ENCODE results near the gene UGT3A2. TPM values are rescaled to one million over a fixed set of nuclear protein-coding genes. Genes with fewer than 3 reads are reported as not detected.

The UGT3A2 gene
- total RNA-seq, 1 experiment from 2014 or later: not detected

DNA sequence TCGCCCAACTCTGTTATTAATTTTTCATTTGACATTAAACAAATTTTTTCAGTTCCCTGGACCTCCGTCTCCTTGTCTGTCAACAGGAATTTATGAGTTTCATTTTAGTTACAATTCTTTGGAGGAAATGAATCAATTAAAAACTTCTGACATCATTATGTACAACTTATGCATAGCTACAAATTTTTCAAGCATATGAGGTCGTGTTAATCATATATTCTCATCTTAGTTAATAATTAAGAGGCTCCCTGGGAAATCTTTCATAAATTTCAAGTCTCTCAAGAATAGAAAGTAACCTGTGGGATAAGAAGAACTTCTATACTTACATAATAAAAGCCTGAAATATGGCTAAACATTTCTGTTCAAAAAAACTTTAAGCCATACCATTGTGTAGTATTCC is 78.9 kb downstream of the UGT3A2 start:
- POLR2A ChIA-PET: no interaction called here

More for the DNA sequence above, 78.9 kb downstream of the UGT3A2 start:
- Mint-ChIP-seq H3K27ac (ENCODE audit: low read depth, unreplicated experiment) (no peak overlapping the region), H3K27me3 (ENCODE audit: insufficient read depth, unreplicated experiment) (no peaks in the 10 kb centered on the region), H3K4me1 (ENCODE audit: insufficient read depth, unreplicated experiment) (no peaks in the 10 kb centered on the region), H3K36me3 (ENCODE audit: insufficient read depth, unreplicated experiment) (no peaks in the 10 kb centered on the region), H3K9me3 (ENCODE audit: unreplicated experiment) (no peaks in the 10 kb centered on the region), H3K4me3 (ENCODE audit: unreplicated experiment) (no peak overlapping the region)
- CTCF ChIA-PET: no interaction called here
- intact Hi-C loops (cut with micrococcal nuclease): no loop called here
- DNase-seq (ENCODE audit: unreplicated experiment): no peak
- TF ChIP-seq, protein P1, sequence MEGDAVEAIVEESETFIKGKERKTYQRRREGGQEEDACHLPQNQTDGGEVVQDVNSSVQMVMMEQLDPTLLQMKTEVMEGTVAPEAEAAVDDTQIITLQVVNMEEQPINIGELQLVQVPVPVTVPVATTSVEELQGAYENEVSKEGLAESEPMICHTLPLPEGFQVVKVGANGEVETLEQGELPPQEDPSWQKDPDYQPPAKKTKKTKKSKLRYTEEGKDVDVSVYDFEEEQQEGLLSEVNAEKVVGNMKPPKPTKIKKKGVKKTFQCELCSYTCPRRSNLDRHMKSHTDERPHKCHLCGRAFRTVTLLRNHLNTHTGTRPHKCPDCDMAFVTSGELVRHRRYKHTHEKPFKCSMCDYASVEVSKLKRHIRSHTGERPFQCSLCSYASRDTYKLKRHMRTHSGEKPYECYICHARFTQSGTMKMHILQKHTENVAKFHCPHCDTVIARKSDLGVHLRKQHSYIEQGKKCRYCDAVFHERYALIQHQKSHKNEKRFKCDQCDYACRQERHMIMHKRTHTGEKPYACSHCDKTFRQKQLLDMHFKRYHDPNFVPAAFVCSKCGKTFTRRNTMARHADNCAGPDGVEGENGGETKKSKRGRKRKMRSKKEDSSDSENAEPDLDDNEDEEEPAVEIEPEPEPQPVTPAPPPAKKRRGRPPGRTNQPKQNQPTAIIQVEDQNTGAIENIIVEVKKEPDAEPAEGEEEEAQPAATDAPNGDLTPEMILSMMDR (IDR thresholded peaks at IDR 0.05; ENCODE audit: unreplicated experiment): no peak
- BruUV-seq (replicated peaks): no TSS peak

Other genes starting within 250 kb of the UGT3A2 start
- gene IL7R, start 210.0 kb downstream of the UGT3A2 start, total RNA-seq (2022): 0.26 and 0.44 TPM in 2 replicates
- not detected in 2 replicates for gene CAPSL, start 128.3 kb downstream of the UGT3A2 start, total RNA-seq (2022)
- gene UGT3A1, start 75.5 kb downstream of the UGT3A2 start, total RNA-seq (2022): not detected in 2 replicates
- 7.9 and 9.6 TPM in 2 replicates for gene LMBRD2, start 85.0 kb upstream of the UGT3A2 start, total RNA-seq (2022)
- gene SKP2, start 85.2 kb upstream of the UGT3A2 start, total RNA-seq (2022): 19.3 and 21.7 TPM in 2 replicates
- 36.2 and 37.1 TPM in 2 replicates for gene NADK2, start 175.0 kb upstream of the UGT3A2 start, total RNA-seq (2022)
- not detected in 2 replicates for gene RANBP3L, start 235.0 kb upstream of the UGT3A2 start, total RNA-seq (2022)

Data from MCF 10A (cell line).